ENCODE measurements around the gene MICALL2.

MICALL2 gene

GRCh38 chr7:1458683-1459511 is at the start of gene MICALL2:
Gene MICALL2, minus strand, starts transcription at chr7:1459470. Its CDS starts 144 bp downstream, at chr7:1459326.
- H3K9ac ChIP-seq (ENCODE audit: low read length in 5 of 5): peak within 1 kb of the TSS; percentile 77 to 89 (median 83)
- no peaks in the 10 kb centered on the region for H3K27me3 ChIP-seq (ENCODE audit: control insufficient read depth in 5 of 5, insufficient read depth in 4 of 5, low read length in 5 of 5)
- peak within 1 kb of the TSS; percentile 94 for H3K27ac ChIP-seq (ENCODE audit: low read depth, low read length)
- peak within 1 kb of the TSS; percentile 72 to 95 (median 84) for H3K4me3 ChIP-seq (ENCODE audit: low read depth in 1 of 5, low read length in 5 of 5)
- no peaks in the 10 kb centered on the region for H3K36me3 ChIP-seq (ENCODE audit: control insufficient read depth in 5 of 5, insufficient read depth in 5 of 5, low read length in 5 of 5)
- H3K9me3 ChIP-seq (ENCODE audit: control insufficient read depth in 5 of 5, low read length in 5 of 5): no peaks in the 10 kb centered on the region
- H3K4me1 ChIP-seq (ENCODE audit: control insufficient read depth in 5 of 5, insufficient read depth in 5 of 5, low read length in 5 of 5): peaks cover 13 to 74% (median 50%) of the 10 kb centered on the region in 5 donors

GRCh38 chr7:1508277-1508758 is 49.0 kb upstream of the MICALL2 start:
- Histone ChIP-seq H3K9me3 (ENCODE audit: control insufficient read depth in 5 of 5, low read length in 5 of 5) (no peaks in the 10 kb centered on the region), H3K36me3 (ENCODE audit: control insufficient read depth in 5 of 5, insufficient read depth in 5 of 5, low read length in 5 of 5) (no peaks in the 10 kb centered on the region), H3K9ac (ENCODE audit: low read length in 5 of 5) (no peak overlapping the region), H3K4me1 (ENCODE audit: control insufficient read depth in 5 of 5, insufficient read depth in 5 of 5, low read length in 5 of 5) (peaks cover under 1 to 32% (median 16%) of the 10 kb centered on the region in 5 donors), H3K27me3 (ENCODE audit: control insufficient read depth in 5 of 5, insufficient read depth in 4 of 5, low read length in 5 of 5) (no peaks in the 10 kb centered on the region), H3K4me3 (ENCODE audit: low read depth in 1 of 5, low read length in 5 of 5) (no peak overlapping the region), H3K27ac (ENCODE audit: low read depth, low read length) (no peak overlapping the region)

GRCh38 chr7:1505731-1506550 is 46.7 kb upstream of the MICALL2 start:
- H3K27ac ChIP-seq (ENCODE audit: low read depth, low read length): no peak overlapping the region
- no peaks in the 10 kb centered on the region for H3K9me3 ChIP-seq (ENCODE audit: control insufficient read depth in 5 of 5, low read length in 5 of 5)
- peaks cover 0 to 19% (median 14%) of the 10 kb centered on the region in 5 donors for H3K36me3 ChIP-seq (ENCODE audit: control insufficient read depth in 5 of 5, insufficient read depth in 5 of 5, low read length in 5 of 5)
- H3K9ac ChIP-seq (ENCODE audit: low read length in 5 of 5): no peak overlapping the region
- H3K4me3 ChIP-seq (ENCODE audit: low read depth in 1 of 5, low read length in 5 of 5): no peak overlapping the region
- H3K27me3 ChIP-seq (ENCODE audit: control insufficient read depth in 5 of 5, insufficient read depth in 4 of 5, low read length in 5 of 5): no peaks in the 10 kb centered on the region
- H3K4me1 ChIP-seq (ENCODE audit: control insufficient read depth in 5 of 5, insufficient read depth in 5 of 5, low read length in 5 of 5): peaks cover 4 to 43% (median 28%) of the 10 kb centered on the region in 5 donors

DNA sequence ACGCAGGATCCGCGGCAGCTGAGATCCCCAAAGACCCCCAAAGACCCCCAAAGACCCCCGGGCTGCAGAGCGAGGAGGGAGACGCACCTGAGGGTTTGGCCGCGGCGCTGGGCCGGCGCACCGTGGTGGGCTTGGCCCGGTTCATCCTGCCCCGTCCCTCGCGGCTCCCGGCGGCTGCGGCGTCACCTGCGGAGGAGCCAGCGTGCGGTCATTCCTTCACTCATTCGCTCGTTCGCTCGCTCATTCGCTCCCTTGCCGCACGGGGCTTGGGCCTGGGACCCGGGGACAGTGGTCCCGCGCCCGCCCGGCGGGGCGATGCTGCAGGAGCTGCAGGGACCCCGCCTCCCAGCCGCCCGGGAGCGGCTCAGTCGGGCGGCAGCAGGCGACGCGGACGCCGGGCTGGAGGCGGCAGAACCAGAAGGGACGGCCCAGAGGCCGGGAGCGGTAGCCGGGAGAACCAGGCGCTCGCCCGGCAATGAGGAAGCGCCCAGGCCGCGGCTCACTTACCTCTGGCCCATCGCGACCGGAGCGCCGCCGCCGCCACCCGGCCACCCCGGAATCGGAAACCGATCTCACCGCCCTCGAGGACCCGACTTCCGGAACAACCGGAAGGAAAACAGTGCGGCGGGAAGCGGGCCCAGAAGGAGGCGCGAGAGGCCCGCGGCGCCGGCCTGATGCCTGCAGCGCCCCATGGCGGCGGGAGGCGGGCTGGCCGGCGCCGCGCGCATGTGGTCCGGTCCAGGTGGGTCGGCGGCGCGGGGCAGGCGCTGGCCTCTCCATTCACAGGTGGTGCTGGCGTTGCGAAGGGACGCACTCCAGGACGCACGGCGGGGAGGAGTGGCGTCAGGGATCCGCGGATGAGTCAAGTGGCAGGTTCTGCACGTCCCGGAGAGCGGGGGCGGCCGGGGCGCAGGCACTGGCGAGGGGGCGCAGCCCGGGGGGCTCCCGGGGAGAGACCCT is 44.8 kb upstream of the MICALL2 start, which contains the start of gene INTS1:
Gene INTS1 (minus strand): TSS at position 574 of the 960 bp plus-strand sequence. CDS start 429 bp downstream, at position 145.
- H3K36me3 ChIP-seq (ENCODE audit: control insufficient read depth in 5 of 5, insufficient read depth in 5 of 5, low read length in 5 of 5): peaks cover 0 to 36% (median 32%) of the 10 kb centered on the region in 5 donors
- peaks cover 4 to 43% (median 28%) of the 10 kb centered on the region in 5 donors for H3K4me1 ChIP-seq (ENCODE audit: control insufficient read depth in 5 of 5, insufficient read depth in 5 of 5, low read length in 5 of 5)
- peak within 1 kb of the TSS; percentile 23 for H3K27ac ChIP-seq (ENCODE audit: low read depth, low read length)

DNA sequence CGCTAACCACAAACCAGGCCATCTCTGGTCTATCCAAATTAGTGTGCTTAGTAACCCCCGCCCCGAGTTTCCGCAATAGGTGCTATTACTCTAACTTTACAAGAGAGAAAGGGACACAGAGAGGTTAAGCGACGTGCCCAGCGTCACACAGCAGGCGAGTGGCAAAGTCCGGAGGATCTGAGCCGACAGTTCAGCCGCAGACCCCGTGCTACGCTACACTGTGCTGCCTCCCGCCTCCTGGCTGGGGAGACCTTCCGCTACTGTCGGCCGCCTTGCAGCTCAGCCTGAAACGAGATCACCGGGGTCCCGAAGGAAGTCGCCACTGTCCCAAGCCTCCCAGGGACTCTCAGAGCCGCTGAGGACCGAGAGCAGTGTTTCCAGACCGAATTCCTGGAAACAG is 44.1 kb upstream of the MICALL2 start:
- H3K27ac ChIP-seq (ENCODE audit: low read depth, low read length): peak overlapping the region; percentile 23

More for the DNA sequence above, 44.8 kb upstream of the MICALL2 start, which contains the start of gene INTS1:
- Histone ChIP-seq H3K9ac (ENCODE audit: low read length in 5 of 5) (peak within 1 kb of the TSS; percentile 38 to 88 (median 81)), H3K4me3 (ENCODE audit: low read depth in 1 of 5, low read length in 5 of 5) (peak within 1 kb of the TSS; percentile 77 to 99 (median 96)), H3K27me3 (ENCODE audit: control insufficient read depth in 5 of 5, insufficient read depth in 4 of 5, low read length in 5 of 5) (no peaks in the 10 kb centered on the region), H3K9me3 (ENCODE audit: control insufficient read depth in 5 of 5, low read length in 5 of 5) (no peaks in the 10 kb centered on the region)

DNA sequence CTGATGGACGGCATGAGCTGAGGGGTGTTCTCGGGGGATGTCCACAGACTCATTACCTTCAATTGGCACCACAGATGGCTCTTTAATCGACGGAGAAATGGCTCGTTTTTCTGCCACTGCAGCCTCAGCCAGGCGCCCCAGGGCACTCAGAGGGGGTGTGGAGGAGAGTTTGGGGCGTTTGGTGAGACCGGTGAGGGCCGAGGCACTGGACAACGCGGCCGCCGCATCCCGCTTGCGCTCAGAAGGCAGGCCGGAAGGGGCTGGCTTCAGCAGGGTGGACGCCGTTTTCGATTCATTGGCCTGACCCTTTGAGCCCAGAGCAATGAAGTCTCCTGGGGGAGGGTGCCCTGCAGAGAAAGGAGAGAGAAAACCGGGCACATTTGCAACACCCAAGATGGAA is 43.6 kb upstream of the MICALL2 start:
- peaks cover 4 to 43% (median 28%) of the 10 kb centered on the region in 5 donors for H3K4me1 ChIP-seq (ENCODE audit: control insufficient read depth in 5 of 5, insufficient read depth in 5 of 5, low read length in 5 of 5)
- H3K9ac ChIP-seq (ENCODE audit: low read length in 5 of 5): peak overlapping the region in 2 of 5 donors; percentile 16 to 88
- no peak overlapping the region for H3K27ac ChIP-seq (ENCODE audit: low read depth, low read length)
- no peaks in the 10 kb centered on the region for H3K9me3 ChIP-seq (ENCODE audit: control insufficient read depth in 5 of 5, low read length in 5 of 5)
- peaks cover 0 to 47% (median 40%) of the 10 kb centered on the region in 5 donors for H3K36me3 ChIP-seq (ENCODE audit: control insufficient read depth in 5 of 5, insufficient read depth in 5 of 5, low read length in 5 of 5)
- H3K4me3 ChIP-seq (ENCODE audit: low read depth in 1 of 5, low read length in 5 of 5): peak overlapping the region; percentile 77 to 99 (median 96)
- H3K27me3 ChIP-seq (ENCODE audit: control insufficient read depth in 5 of 5, insufficient read depth in 4 of 5, low read length in 5 of 5): no peaks in the 10 kb centered on the region

More for the DNA sequence above, 44.1 kb upstream of the MICALL2 start:
- peaks cover 4 to 43% (median 28%) of the 10 kb centered on the region in 5 donors for H3K4me1 ChIP-seq (ENCODE audit: control insufficient read depth in 5 of 5, insufficient read depth in 5 of 5, low read length in 5 of 5)
- no peaks in the 10 kb centered on the region for H3K27me3 ChIP-seq (ENCODE audit: control insufficient read depth in 5 of 5, insufficient read depth in 4 of 5, low read length in 5 of 5)
- H3K4me3 ChIP-seq (ENCODE audit: low read depth in 1 of 5, low read length in 5 of 5): peak overlapping the region; percentile 77 to 99 (median 96)
- H3K9ac ChIP-seq (ENCODE audit: low read length in 5 of 5): peak overlapping the region; percentile 38 to 88 (median 81)
- H3K9me3 ChIP-seq (ENCODE audit: control insufficient read depth in 5 of 5, low read length in 5 of 5): no peaks in the 10 kb centered on the region
- peaks cover 0 to 42% (median 35%) of the 10 kb centered on the region in 5 donors for H3K36me3 ChIP-seq (ENCODE audit: control insufficient read depth in 5 of 5, insufficient read depth in 5 of 5, low read length in 5 of 5)

DNA sequence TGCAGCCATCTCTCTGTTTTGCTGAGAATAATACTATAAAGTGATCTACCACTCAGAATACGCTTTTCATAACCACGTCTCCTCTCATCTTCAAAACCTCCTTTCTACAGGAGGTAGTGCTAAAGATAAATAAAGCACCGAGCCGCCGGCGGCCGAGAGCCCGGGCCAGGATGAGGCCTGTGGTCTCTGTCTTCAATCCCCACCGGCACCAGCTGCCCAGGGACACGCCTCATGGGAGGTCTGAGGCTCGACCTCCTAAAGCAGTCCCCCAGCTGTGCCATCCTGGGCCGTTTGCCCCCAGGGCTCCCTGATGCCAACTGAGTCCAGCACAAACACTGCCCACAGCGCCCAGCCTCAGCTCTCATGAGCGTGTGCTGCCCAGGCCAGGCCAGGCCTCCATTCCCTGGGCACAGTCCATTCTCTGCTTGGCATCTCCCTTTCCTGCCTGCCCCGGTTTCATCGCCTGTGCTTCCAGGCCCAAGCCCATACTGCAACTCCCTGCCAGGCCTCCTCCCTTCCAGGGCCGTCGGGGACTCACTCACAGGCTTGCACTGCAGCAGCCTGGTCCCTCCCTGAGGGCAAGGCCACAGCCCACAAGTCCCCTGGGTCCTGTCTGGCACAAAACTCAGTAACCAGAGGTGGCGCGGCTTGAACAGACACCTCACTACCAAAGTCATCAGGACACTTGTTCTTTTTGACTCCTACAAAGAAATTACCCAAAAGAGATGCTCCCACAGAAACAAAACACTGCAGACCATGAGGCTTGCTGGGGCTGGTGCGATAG is 42.4 kb upstream of the MICALL2 start:
- Histone ChIP-seq H3K27me3 (ENCODE audit: control insufficient read depth in 5 of 5, insufficient read depth in 4 of 5, low read length in 5 of 5) (no peaks in the 10 kb centered on the region), H3K9me3 (ENCODE audit: control insufficient read depth in 5 of 5, low read length in 5 of 5) (no peaks in the 10 kb centered on the region), H3K27ac (ENCODE audit: low read depth, low read length) (no peak overlapping the region), H3K4me3 (ENCODE audit: low read depth in 1 of 5, low read length in 5 of 5) (no peak overlapping the region), H3K9ac (ENCODE audit: low read length in 5 of 5) (no peak overlapping the region), H3K36me3 (ENCODE audit: control insufficient read depth in 5 of 5, insufficient read depth in 5 of 5, low read length in 5 of 5) (peaks cover 0 to 59% (median 52%) of the 10 kb centered on the region in 5 donors), H3K4me1 (ENCODE audit: control insufficient read depth in 5 of 5, insufficient read depth in 5 of 5, low read length in 5 of 5) (peaks cover 4 to 39% (median 25%) of the 10 kb centered on the region in 5 donors)

DNA sequence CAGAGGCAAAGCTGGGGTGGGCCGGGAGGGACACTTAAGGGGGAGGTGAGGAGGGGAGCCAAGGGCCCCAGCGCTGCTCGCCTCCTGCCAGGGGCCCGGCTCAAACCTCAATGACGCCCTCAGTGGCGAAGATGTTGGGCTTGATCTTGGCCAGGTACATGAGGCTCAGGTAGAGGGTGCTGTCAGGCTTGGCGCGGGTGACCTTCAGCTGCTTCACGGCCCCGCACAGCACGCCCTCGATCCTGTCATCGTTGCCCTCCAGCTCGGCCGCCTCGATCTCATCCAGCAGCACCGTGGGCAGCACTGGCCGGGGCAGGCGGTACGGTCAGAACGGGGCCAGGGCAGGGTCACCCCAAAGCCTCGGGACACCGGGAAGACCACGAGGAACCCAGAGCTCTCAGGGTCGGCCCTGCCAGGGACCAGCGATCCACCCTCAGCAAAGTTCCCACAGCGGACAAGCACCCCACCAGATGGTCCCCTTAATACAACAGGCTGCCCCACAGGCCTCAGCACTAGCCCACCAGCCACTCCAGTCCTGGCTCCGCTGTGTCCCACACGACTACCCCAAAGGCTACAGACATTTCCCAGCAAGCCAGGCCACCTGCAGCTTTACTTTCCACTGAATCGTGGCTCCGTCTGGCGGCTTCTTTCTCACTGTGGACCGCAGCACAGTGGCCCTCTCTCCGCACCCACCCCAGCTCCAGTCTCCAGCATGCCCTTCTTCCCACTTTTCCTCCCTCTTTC is 41.0 kb upstream of the MICALL2 start:
- H3K4me3 ChIP-seq (ENCODE audit: low read depth in 1 of 5, low read length in 5 of 5): no peak overlapping the region
- H3K4me1 ChIP-seq (ENCODE audit: control insufficient read depth in 5 of 5, insufficient read depth in 5 of 5, low read length in 5 of 5): peaks cover 4 to 30% (median 24%) of the 10 kb centered on the region in 5 donors
- H3K9ac ChIP-seq (ENCODE audit: low read length in 5 of 5): no peak overlapping the region
- peaks cover 0 to 73% (median 64%) of the 10 kb centered on the region in 5 donors for H3K36me3 ChIP-seq (ENCODE audit: control insufficient read depth in 5 of 5, insufficient read depth in 5 of 5, low read length in 5 of 5)
- no peaks in the 10 kb centered on the region for H3K9me3 ChIP-seq (ENCODE audit: control insufficient read depth in 5 of 5, low read length in 5 of 5)
- no peaks in the 10 kb centered on the region for H3K27me3 ChIP-seq (ENCODE audit: control insufficient read depth in 5 of 5, insufficient read depth in 4 of 5, low read length in 5 of 5)
- H3K27ac ChIP-seq (ENCODE audit: low read depth, low read length): no peak overlapping the region

Data from subcutaneous abdominal adipose tissue (tissue), 5 donors.